Subcutaneous adipose tissue (tissue), 4 donors: ENCODE results near the gene MED27. TPM values are rescaled to one million over a fixed set of nuclear protein-coding genes. Genes with fewer than 3 reads are reported as not detected.

Experiments used
- total RNA-seq, 4 donors: library from RNA; depleted of rRNA; stranded (reverse); fragments of >200 nt; gene quantifications; one replicate each; pipeline ENCODE4 v1.1.0, GENCODE V29; 2016
- TF ChIP-seq, protein P1 (sequence below): fragments of 450-650 bp; IDR thresholded peaks from one replicate; pipeline ENCODE4 v1.5.1; 2016; ENCODE audit warnings: low read depth, mild to moderate bottlenecking, control low read depth, antibody characterized with exemption, moderate library complexity

The MED27 gene
- total RNA-seq, 4 donors from 2014 or later, result 7.3 to 13.4 (median 9.9) TPM

DNA sequence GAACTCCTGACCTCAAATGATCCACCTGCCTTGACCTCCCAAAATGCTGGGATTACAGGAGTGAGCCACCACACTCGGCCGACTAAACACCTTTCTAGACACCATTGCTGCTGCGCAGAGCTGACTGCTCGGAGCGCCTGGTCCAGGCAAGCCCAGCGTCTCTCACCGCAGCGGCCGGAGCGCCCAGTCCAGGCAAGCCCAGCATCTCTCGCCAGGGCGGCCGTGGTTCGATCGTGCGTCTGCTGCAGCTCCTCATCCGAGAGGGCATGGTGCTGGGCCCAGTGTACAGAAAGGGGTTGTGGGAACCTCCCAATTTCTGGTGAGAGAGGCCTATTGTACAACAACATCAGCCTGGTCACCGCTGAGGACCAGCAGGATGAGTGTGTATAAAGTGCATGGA lies 230.3 kb downstream of the MED27 start:
- TF ChIP-seq, protein P1, sequence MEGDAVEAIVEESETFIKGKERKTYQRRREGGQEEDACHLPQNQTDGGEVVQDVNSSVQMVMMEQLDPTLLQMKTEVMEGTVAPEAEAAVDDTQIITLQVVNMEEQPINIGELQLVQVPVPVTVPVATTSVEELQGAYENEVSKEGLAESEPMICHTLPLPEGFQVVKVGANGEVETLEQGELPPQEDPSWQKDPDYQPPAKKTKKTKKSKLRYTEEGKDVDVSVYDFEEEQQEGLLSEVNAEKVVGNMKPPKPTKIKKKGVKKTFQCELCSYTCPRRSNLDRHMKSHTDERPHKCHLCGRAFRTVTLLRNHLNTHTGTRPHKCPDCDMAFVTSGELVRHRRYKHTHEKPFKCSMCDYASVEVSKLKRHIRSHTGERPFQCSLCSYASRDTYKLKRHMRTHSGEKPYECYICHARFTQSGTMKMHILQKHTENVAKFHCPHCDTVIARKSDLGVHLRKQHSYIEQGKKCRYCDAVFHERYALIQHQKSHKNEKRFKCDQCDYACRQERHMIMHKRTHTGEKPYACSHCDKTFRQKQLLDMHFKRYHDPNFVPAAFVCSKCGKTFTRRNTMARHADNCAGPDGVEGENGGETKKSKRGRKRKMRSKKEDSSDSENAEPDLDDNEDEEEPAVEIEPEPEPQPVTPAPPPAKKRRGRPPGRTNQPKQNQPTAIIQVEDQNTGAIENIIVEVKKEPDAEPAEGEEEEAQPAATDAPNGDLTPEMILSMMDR, result no peak

DNA sequence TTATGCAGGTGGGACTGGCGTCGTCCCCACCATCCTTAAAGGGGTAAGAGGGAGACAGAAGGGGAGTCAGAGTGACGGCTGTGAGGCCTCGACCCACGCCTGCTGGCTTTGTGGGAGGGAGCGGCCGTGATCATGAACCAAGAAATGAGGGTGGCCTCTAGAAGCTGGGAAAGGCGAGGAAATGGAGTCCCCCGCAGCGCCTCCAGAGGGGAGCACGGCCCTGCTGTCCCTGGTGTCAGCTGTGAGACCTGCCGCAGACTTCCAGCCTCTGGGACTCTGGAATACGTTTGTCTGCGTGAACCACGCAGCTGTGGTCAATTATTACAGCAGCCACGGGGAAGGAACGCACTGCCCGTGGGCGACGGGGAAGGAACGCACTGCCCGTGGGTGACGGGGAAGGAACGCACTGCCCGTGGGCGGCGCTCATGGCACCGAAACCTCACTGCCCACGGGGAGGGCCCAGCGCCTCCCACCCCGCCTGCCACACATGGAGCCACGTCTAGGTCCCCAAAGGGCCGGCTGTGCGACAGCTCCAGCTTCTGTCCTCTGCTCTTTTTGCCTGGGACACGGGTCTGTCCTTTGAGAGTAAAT lies 231.0 kb downstream of the MED27 start:
- TF ChIP-seq, protein P1, result no peak

DNA sequence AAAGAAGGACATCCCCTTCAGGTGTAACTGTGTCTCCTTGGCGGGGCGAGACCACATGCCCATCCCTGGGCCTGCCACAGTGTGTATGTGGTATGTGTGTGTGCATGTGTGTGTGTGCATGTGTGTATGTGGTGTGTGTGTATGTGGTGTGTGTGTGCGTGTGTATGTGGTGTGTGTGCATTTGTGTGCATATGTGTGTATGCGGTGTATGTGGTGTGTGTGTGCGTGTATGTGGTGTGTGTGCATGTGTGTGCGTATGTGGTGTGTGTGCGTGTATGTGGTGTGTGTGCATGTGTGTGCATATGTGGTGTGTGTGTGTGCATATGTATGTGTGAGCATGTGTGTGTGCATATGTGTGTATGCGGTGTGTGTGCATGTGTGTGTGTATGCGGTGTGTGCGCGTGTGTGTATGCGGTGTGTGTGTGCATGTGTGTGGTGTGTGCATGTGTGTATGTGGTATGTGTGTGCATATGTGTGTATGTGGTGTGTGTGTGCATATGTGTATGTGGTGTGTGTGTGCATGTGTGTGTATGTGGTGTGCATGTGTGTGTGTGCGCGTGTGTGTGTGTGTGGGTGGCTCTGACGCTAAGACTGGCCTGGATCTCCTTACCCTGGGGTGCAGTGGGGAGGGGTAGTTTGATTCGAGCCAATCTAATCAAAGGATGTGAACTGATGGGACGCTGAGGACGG lies 231.9 kb downstream of the MED27 start:
- TF ChIP-seq, protein P1, result no peak

DNA sequence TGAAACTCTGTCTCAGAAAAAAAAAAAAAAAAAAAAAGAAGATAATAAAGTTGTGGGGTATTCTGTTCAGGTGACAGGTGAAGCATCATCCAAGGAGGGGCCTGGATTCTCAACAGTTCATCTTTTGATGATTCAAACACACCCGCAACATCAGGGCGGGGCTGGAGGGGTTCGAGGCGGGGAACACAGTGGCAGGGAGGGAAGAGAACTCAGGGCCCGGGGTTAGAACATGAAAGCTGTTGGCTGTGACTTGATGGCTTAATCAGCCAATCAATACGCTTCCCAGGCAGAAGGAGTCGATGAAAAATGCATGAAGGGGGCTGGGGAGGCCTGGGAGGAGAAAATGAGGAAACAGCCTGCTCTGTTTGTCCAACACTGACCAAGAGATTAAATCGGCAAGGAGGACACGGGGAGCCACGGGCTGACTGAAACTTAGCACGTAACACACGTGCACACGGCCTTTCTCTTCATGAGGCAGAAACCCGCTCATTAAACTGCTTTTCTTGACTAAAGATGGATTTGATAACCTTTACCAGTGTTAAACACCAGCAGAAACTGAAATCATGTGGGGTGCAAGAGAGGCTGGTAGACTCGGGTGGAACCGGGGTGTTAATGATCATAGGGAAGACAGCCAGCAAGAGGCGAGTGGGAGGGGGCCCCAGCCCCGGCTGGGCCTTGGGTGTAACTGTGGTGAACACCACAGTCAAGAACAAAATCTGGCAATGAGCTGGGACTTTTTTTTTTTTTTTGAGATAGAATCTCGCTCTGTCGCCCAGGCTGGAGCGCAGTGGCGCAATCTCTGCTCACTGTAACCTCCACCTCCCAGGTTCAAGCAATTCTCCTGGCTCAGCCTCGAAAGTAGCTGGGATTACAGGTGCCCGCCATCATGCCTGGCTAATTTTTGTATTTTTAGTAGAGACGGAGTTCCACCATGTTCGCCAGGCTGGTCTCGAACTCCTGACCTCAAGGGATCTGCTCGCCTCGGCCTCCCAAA lies 234.1 kb downstream of the MED27 start:
- TF ChIP-seq, protein P1, result no peak

DNA sequence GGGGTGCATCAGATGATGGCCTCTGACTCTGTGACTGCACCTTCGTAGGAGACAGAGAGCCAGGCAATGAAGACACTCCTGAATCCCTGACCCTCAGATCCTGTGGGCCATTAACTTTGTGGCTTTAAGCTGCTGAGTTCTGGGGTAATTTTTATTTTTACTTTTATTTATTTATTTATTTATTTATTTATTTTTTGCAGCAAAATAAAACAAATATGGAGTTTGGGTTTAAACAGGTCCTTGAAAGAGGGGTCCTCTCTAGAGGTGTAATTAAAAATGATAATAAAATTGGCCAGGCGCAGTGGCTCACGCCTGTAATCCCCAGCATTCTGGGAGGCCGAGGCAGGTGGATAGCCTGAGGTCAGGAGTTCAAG lies 234.9 kb downstream of the MED27 start:
- TF ChIP-seq, protein P1, result no peak

DNA sequence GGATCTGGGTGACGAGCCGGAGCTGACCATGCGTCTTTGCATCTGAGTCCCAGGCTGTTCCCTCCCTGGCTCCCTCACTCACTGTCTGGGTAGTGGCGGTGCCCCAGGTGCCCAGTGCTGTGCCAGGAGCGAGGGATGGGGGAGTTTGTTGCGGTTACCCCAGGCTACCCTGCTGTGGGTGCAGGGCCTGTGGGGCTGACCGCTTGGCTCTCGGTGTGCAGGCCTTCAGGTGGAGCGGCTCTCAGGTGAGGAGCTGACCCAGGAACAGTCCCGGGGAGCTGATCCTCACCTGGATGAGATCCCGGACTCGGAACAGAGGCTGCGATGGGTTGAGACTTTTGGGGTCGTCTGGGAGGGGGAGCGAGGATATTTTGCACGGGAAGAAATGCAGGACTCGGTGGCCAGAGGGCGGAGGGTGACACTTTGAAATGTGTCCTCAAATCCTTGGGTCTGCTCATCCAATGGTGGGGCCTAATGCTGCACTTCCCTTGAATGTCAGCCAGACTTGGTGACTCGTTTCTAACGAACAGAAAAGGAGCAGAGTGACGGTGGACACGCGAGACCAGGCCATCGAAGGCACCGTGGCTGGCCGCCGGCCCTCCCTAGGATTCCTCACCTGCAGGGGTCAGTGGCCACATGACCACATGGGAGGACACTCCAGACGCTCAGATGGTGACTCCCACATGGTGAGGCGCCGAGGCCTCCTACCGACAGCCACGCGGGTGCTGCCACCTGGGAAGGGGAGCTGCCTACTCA lies 235.5 kb downstream of the MED27 start:
- TF ChIP-seq, protein P1, result no peak
